Stimulated activated naive CD8-positive, alpha-beta T cell treated with anti-CD3 and anti-CD28 coated beads, Interleukin-15, Interleukin-2, amounts not matched to agents 100 ng/mL and 50 ng/mL, for 24 hours (primary cell): Measurements from ENCODE around the gene LCNL1.

Experiments used
- H3K27ac Mint-ChIP-seq: one replicate; pipeline ENCODE4 v1.8.0; 2021; ENCODE audit warnings: mild to moderate bottlenecking, mixed read lengths
- H3K27me3 Mint-ChIP-seq: one replicate; pipeline ENCODE4 v1.8.0; 2021; ENCODE audit warnings: mixed read lengths
- H3K36me3 Mint-ChIP-seq: one replicate; pipeline ENCODE4 v1.8.0; 2021; ENCODE audit warnings: low read depth, mixed read lengths
- H3K4me1 Mint-ChIP-seq: one replicate; pipeline ENCODE4 v1.8.0; 2021; ENCODE audit warnings: low read depth, mixed read lengths
- H3K4me3 Mint-ChIP-seq: one replicate; pipeline ENCODE4 v1.8.0; 2021; ENCODE audit warnings: mild to moderate bottlenecking, mixed read lengths
- H3K9me3 Mint-ChIP-seq: one replicate; pipeline ENCODE4 v1.8.0; 2021; ENCODE audit warnings: mixed read lengths

LCNL1 gene

GRCh38 chr9:136982232-136983051 lies at the start of gene LCNL1:
TSS of gene LCNL1 (plus strand) at chr9:136982993. CDS start at chr9:136983587, 594 bp downstream.
- H3K36me3 Mint-ChIP-seq = no peaks in the 10 kb centered on the region
- no peak within 1 kb of the TSS for H3K4me3 Mint-ChIP-seq
- peaks cover 15% of the 10 kb centered on the region for H3K27me3 Mint-ChIP-seq
- no peaks in the 10 kb centered on the region for H3K4me1 Mint-ChIP-seq
- H3K27ac Mint-ChIP-seq = no peak within 1 kb of the TSS
- H3K9me3 Mint-ChIP-seq = no peaks in the 10 kb centered on the region

DNA sequence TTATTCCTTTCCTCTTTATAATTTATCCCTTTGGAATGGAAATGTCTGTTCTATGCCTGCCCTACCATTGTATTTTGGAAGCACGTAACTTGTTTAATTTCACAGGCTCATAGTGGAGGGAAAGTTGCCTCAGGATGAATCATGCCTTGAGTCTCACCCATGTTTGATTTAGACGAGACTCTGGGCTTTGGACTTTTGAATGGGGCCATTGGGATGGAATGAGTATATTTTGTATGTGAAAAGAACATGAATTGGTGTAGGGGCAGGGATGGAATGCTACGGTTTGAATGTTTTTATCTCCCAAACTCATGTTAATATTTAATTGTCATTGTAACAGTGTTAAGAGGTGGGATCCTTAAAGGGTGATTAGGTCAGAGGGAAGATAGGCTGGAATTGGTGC lies 48.5 kb upstream of the LCNL1 start:
- H3K27ac Mint-ChIP-seq = no peak overlapping the region
- H3K4me3 Mint-ChIP-seq = no peak overlapping the region
- peaks cover 29% of the 10 kb centered on the region for H3K36me3 Mint-ChIP-seq
- peaks cover 10% of the 10 kb centered on the region for H3K4me1 Mint-ChIP-seq
- H3K9me3 Mint-ChIP-seq = no peaks in the 10 kb centered on the region
- H3K27me3 Mint-ChIP-seq = no peaks in the 10 kb centered on the region

- Mint-ChIP-seq H3K4me3 (no peak overlapping the region), H3K4me1 (peaks cover 10% of the 10 kb centered on the region), H3K27me3 (no peaks in the 10 kb centered on the region), H3K27ac (no peak overlapping the region), H3K36me3 (peaks cover 26% of the 10 kb centered on the region), H3K9me3 (no peaks in the 10 kb centered on the region)
These were observed 47.1 kb upstream of the LCNL1 start for GRCh38 chr9:136935651-136936050.

DNA sequence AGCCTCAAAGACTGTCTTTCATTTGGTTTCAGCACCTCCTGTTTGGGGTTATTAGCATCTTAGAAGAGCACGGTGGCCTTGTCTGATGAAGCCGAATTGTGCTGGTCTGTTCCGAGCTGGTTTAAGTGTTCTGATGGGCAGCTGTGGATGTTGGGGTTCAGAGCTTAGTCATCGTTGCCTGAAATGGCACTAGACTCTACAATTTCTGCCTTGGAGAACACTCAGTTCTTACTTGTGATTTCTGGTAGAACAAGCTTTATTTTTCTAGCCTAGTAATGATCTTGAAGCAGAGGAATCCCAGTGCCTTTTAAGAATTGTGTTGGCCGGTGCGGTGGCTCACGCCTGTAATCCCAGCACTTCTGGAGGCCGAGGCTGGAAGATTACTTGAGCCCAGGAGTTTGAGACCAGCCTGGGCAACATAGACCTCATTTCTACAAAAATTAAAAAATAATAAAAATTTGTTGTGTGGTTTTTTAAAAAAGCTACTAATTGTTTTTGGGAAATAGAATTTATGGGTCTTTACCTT lies 46.1 kb upstream of the LCNL1 start:
- no peaks in the 10 kb centered on the region for H3K9me3 Mint-ChIP-seq
- no peak overlapping the region for H3K27ac Mint-ChIP-seq
- H3K4me3 Mint-ChIP-seq = no peak overlapping the region
- H3K4me1 Mint-ChIP-seq = peaks cover 9% of the 10 kb centered on the region
- H3K36me3 Mint-ChIP-seq = peaks cover 30% of the 10 kb centered on the region
- no peaks in the 10 kb centered on the region for H3K27me3 Mint-ChIP-seq

- peaks cover 5% of the 10 kb centered on the region for H3K4me1 Mint-ChIP-seq
- no peak overlapping the region for H3K4me3 Mint-ChIP-seq
- peaks cover 34% of the 10 kb centered on the region for H3K36me3 Mint-ChIP-seq
- H3K9me3 Mint-ChIP-seq = no peaks in the 10 kb centered on the region
- no peaks in the 10 kb centered on the region for H3K27me3 Mint-ChIP-seq
- H3K27ac Mint-ChIP-seq = no peak overlapping the region
These were observed 45.4 kb upstream of the LCNL1 start for GRCh38 chr9:136937186-136938001.

DNA sequence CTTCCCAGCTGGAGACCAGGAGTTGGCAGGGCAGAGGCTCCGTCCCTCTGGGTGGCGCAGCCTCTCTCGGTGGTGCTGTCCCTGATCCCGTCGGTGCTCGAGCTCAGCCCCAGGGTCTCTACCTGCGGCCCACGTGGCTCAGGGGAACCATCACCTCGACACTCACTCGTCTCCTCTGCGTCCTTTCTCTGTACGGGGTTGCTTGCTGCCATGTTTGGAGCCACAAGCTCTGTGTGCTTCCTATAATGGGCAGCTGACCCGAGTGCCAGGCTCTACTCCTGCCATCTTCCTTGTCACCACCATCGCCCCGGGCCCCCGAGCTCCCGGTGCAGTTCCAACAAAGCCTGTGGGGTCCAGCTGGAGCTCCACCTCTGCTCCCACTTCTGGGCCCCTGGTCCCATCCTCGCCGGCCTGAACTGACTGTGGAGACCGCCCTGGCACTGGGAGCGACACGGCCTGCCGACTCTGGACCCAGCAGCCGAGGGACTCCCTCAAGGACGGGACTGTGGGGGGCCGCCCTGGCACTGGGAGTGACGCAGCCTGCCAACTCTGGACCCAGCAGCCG lies 43.3 kb upstream of the LCNL1 start:
- no peak overlapping the region for H3K27ac Mint-ChIP-seq
- no peak overlapping the region for H3K4me3 Mint-ChIP-seq
- H3K36me3 Mint-ChIP-seq = peaks cover 23% of the 10 kb centered on the region
- H3K27me3 Mint-ChIP-seq = no peaks in the 10 kb centered on the region
- no peaks in the 10 kb centered on the region for H3K9me3 Mint-ChIP-seq
- H3K4me1 Mint-ChIP-seq = peaks cover 6% of the 10 kb centered on the region

DNA sequence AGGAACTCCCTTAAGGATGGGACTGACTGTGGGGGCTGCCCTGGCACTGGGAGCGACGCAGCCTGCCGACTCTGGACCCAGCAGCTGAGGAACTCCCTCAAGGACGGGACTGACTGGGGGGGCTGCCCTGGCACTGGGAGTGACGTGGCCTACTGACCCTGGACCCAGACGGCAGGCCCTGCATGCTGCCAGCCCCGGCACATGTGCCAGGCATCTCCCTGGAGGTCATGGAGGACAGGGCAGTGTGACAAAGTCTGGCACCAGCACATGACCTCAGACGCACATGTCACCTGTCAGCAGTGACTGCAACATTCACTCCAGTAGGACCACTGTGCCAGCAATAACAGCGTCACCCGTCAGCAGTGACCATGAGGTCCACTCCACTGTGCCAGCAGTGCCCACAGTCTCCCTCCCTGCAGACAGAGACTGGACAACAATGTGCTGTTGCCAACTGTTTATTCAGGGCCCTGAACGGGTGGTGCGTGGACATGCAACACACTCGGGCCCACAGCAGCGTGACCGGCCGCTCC lies 42.7 kb upstream of the LCNL1 start:
- Mint-ChIP-seq H3K27ac (no peak overlapping the region), H3K4me3 (no peak overlapping the region), H3K9me3 (no peaks in the 10 kb centered on the region), H3K36me3 (peaks cover 23% of the 10 kb centered on the region), H3K27me3 (no peaks in the 10 kb centered on the region), H3K4me1 (peaks cover 9% of the 10 kb centered on the region)

DNA sequence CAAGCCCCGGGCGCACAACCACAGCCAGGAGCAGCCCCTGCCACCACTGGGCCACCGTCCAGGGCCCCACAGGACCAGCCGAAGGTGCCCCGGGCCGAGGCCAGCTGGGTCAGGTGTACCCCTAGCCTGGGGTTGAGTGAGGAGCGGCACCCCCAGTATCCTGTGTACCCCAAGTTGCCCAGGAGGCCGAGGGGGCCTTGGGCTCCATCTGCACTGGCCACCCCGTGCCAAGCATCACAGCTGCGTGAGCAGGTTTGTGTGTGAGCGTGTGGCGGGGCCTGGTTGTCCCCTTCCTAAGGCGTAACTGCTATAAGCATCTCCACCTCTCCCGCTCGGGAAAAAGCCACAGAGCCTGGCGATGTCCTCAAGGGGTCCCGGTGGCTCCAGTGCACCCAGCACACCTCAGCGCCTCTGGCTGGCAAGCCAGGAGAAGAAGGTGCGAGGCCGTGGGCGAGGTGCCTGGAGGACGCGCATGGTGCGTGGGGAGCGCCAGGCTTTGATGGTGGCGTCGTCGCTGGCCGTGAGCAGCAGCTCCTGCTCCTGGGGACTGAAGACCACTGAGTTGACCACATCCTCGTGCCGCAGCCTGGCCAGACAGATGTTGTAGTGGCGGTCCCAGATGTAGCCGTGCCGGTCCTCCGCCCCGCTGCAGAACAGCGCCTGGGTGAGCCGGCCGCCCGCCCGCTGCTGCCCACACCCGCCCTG lies 42.1 kb upstream of the LCNL1 start:
- Mint-ChIP-seq H3K4me3 (no peak overlapping the region), H3K27ac (no peak overlapping the region), H3K36me3 (peaks cover 23% of the 10 kb centered on the region), H3K4me1 (peaks cover 9% of the 10 kb centered on the region), H3K27me3 (no peaks in the 10 kb centered on the region), H3K9me3 (no peaks in the 10 kb centered on the region)

GRCh38 chr9:136941231-136942111 lies 41.3 kb upstream of the LCNL1 start:
- no peaks in the 10 kb centered on the region for H3K9me3 Mint-ChIP-seq
- H3K4me1 Mint-ChIP-seq = peaks cover 9% of the 10 kb centered on the region
- no peaks in the 10 kb centered on the region for H3K27me3 Mint-ChIP-seq
- no peak overlapping the region for H3K27ac Mint-ChIP-seq
- no peak overlapping the region for H3K4me3 Mint-ChIP-seq
- H3K36me3 Mint-ChIP-seq = peaks cover 23% of the 10 kb centered on the region

DNA sequence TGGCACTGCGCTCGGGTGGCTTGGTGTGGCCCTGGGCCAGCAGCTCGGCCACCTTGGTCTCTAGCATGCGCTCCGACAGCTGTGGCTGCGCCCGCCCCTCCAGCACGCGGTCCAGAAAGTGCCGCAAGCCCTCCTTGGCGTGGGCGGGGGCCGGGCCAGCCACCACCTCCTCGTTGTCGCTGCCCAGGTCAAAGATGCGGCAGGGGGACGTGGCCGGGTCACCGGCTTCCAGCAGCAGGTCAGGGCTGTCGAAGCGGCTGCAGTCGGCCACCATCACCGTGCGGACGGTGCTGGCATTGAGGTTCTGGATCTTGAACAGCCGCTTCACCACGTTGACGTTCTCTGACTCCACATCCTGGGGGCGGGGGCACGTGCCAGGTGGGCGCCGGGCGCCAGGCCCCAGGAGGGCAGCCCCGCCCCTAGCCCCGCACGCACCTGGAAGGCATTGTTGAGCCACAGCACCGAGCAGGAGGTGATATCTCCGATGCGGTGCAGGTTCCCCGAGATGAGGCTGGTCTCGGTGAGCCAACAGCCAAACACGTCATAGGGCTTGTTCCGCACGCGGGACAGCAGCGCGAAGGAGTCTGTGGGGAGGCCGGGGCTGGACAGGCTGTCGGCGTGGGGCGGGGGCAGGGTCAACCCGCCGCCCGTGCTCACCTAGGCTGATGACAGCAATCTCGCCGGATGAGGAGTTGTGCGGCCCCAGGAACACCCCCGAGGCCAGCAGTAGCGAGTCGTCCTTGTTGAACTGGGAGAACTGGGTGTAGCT lies 40.5 kb upstream of the LCNL1 start:
- Mint-ChIP-seq H3K27ac (no peak overlapping the region), H3K27me3 (no peaks in the 10 kb centered on the region), H3K4me3 (peak overlapping the region; percentile 20), H3K36me3 (peaks cover 21% of the 10 kb centered on the region), H3K9me3 (no peaks in the 10 kb centered on the region), H3K4me1 (peaks cover 9% of the 10 kb centered on the region)

DNA sequence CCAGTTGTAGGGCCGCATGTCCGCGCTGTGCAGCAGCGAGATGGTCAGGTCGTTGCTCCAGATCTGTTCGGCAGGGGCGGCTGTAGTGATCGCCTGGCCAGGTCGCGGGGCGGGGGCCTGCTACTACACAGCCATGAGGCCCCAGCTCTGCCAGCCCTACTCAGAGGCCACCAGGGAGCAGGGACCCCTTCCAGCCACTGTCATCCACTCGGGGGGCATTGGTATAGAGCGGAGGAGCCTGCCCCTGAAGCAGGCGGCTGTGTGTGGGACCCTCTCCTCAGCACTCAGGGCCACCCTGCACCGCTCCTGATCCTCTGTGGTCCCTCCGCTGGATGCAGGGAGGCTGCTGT lies 39.9 kb upstream of the LCNL1 start:
- Mint-ChIP-seq H3K9me3 (no peaks in the 10 kb centered on the region), H3K27ac (no peak overlapping the region), H3K4me1 (peaks cover 9% of the 10 kb centered on the region), H3K27me3 (no peaks in the 10 kb centered on the region), H3K4me3 (peak overlapping the region; percentile 20), H3K36me3 (peaks cover 19% of the 10 kb centered on the region)

- peaks cover 9% of the 10 kb centered on the region for H3K4me1 Mint-ChIP-seq
- H3K27me3 Mint-ChIP-seq = no peaks in the 10 kb centered on the region
- peak overlapping the region; percentile 80 for H3K27ac Mint-ChIP-seq
- peak overlapping the region; percentile 82 for H3K4me3 Mint-ChIP-seq
- H3K36me3 Mint-ChIP-seq = peaks cover 17% of the 10 kb centered on the region
- no peaks in the 10 kb centered on the region for H3K9me3 Mint-ChIP-seq
These were observed 39.2 kb upstream of the LCNL1 start for GRCh38 chr9:136943291-136944211.
